ENCODE results near the gene NBAS.

The NBAS gene

GRCh38 chr2:15389326-15389700 is 171.8 kb downstream of the NBAS start:
- no peak overlapping the region for H3K4me3 ChIP-seq (ENCODE audit: low read length)
- DNase-seq (ENCODE audit: low read depth): no peak
- TF ChIP-seq CTCF (conservative IDR thresholded peaks at IDR 0.05; ENCODE audit: low read length): no peak

GRCh38 chr2:15388406-15389325 is 172.5 kb downstream of the NBAS start:
- no peak for TF ChIP-seq CTCF (conservative IDR thresholded peaks at IDR 0.05; ENCODE audit: low read length)
- no peak for DNase-seq (ENCODE audit: low read depth)
- H3K4me3 ChIP-seq (ENCODE audit: low read length): no peak overlapping the region

- no peak for TF ChIP-seq CTCF (conservative IDR thresholded peaks at IDR 0.05; ENCODE audit: low read length)
- H3K4me3 ChIP-seq (ENCODE audit: low read length): no peak overlapping the region
- no peak for DNase-seq (ENCODE audit: low read depth)
These were observed 175.9 kb downstream of the NBAS start for GRCh38 chr2:15385184-15385583.

GRCh38 chr2:15383695-15384350 is 177.3 kb downstream of the NBAS start:
- no peak overlapping the region for H3K4me3 ChIP-seq (ENCODE audit: low read length)
- DNase-seq (ENCODE audit: low read depth): no peak
- no peak for TF ChIP-seq CTCF (conservative IDR thresholded peaks at IDR 0.05; ENCODE audit: low read length)

GRCh38 chr2:15378148-15378908 is 182.8 kb downstream of the NBAS start:
- H3K4me3 ChIP-seq (ENCODE audit: low read length): no peak overlapping the region
- DNase-seq (ENCODE audit: low read depth): no peak
- no peak for TF ChIP-seq CTCF (conservative IDR thresholded peaks at IDR 0.05; ENCODE audit: low read length)

- DNase-seq (ENCODE audit: low read depth): no peak
- H3K4me3 ChIP-seq (ENCODE audit: low read length): no peak overlapping the region
- no peak for TF ChIP-seq CTCF (conservative IDR thresholded peaks at IDR 0.05; ENCODE audit: low read length)
These were observed 183.9 kb downstream of the NBAS start for GRCh38 chr2:15377202-15377601.
